Astrocyte of the hippocampus (primary cell): ENCODE data around the gene PNPLA5.
"Not testable (repeated sequence)": the region's sequence is repeated elsewhere in the genome, so short reads cannot be mapped to it uniquely, and the experiment has no call there.

Source experiments
- DNase-seq: peaks from one replicate; pipeline ENCODE4 v3.0.0; 2011; ENCODE audit warnings: low read depth, low spot score

PNPLA5 gene

GRCh38 chr22:43881091-43882061, 10.4 kb downstream of the PNPLA5 start:
- no peak for DNase-seq

GRCh38 chr22:43880541-43880991, 11.2 kb downstream of the PNPLA5 start:
- DNase-seq: no peak

GRCh38 chr22:43879901-43880540, 11.8 kb downstream of the PNPLA5 start:
- no peak for DNase-seq

- no peak for DNase-seq
Measured at GRCh38 chr22:43878831-43879550, 12.8 kb downstream of the PNPLA5 start.

GRCh38 chr22:43878079-43878795, 13.6 kb downstream of the PNPLA5 start:
- no peak for DNase-seq

GRCh38 chr22:43876866-43877509, 14.8 kb downstream of the PNPLA5 start:
- no peak for DNase-seq

- DNase-seq: no peak
Measured at GRCh38 chr22:43869799-43870198, 22.0 kb downstream of the PNPLA5 start.

GRCh38 chr22:43869001-43869400, 22.8 kb downstream of the PNPLA5 start:
- DNase-seq: not testable (repeated sequence)

GRCh38 chr22:43867839-43868635, 23.8 kb downstream of the PNPLA5 start:
- peak; percentile 88 for DNase-seq

GRCh38 chr22:43862882-43863202, 29.0 kb downstream of the PNPLA5 start:
- DNase-seq: no peak

- peak; percentile 66 for DNase-seq
Measured at GRCh38 chr22:43862074-43862881, 29.5 kb downstream of the PNPLA5 start, which contains the start of gene SULT4A1. Gene SULT4A1, minus strand, starts transcription at chr22:43862513. Its CDS starts 131 bp downstream, at chr22:43862382.

- peak; percentile 40 for DNase-seq
Measured at GRCh38 chr22:43861529-43861928, 30.3 kb downstream of the PNPLA5 start.

- no peak for DNase-seq
Measured at GRCh38 chr22:43860831-43861230, 31.0 kb downstream of the PNPLA5 start.

- DNase-seq: no peak
Measured at GRCh38 chr22:43860126-43860525, 31.7 kb downstream of the PNPLA5 start.

- no peak for DNase-seq
Measured at GRCh38 chr22:43859621-43860020, 32.2 kb downstream of the PNPLA5 start.

- no peak for DNase-seq
Measured at GRCh38 chr22:43859176-43859575, 32.6 kb downstream of the PNPLA5 start.

- no peak for DNase-seq
Measured at GRCh38 chr22:43858156-43858895, 33.5 kb downstream of the PNPLA5 start.

- no peak for DNase-seq
Measured at GRCh38 chr22:43857367-43857766, 34.4 kb downstream of the PNPLA5 start.

GRCh38 chr22:43855431-43855830, 36.4 kb downstream of the PNPLA5 start:
- no peak for DNase-seq
